Calu3 (cell line): ENCODE data around the gene TESK1. TPM values are rescaled to one million over a fixed set of nuclear protein-coding genes. Genes with fewer than 3 reads are reported as not detected.

Experiments used
- BruUV-seq: library from RNA; stranded (reverse); fragments of 400-500 nt; replicated peaks from 2 replicates; lab custom pipeline; 2021; lab: Mats Ljungman, UMichigan
- CTCF ChIA-PET: fragments of 300-600 bp; sonication (Branson Sonifier 250); formaldehyde crosslinking; loops from one replicate; lab custom pipeline; 2022; ENCODE audit warnings: antibody characterized with exemption; lab: Charles Lee
- DNase-seq: peaks from one replicate; pipeline ENCODE4 v3.0.0; 2022
- H3K27ac Mint-ChIP-seq: one replicate; pipeline ENCODE4 v1.8.0; 2022; ENCODE audit warnings: mixed read lengths; ENCODE audit not compliant: unreplicated experiment
- H3K27me3 Mint-ChIP-seq: one replicate; pipeline ENCODE4 v1.8.0; 2022; ENCODE audit warnings: mixed read lengths; ENCODE audit not compliant: unreplicated experiment
- H3K36me3 Mint-ChIP-seq: one replicate; pipeline ENCODE4 v1.8.0; 2022; ENCODE audit warnings: mild to moderate bottlenecking, moderate library complexity, mixed read lengths; ENCODE audit not compliant: insufficient read depth, unreplicated experiment
- H3K4me1 Mint-ChIP-seq: one replicate; pipeline ENCODE4 v1.8.0; 2022; ENCODE audit warnings: mild to moderate bottlenecking, low read depth, mixed read lengths; ENCODE audit not compliant: unreplicated experiment
- H3K4me3 Mint-ChIP-seq: one replicate; pipeline ENCODE4 v1.8.0; 2022; ENCODE audit warnings: mild to moderate bottlenecking, low read depth, moderate library complexity, mixed read lengths; ENCODE audit not compliant: unreplicated experiment
- H3K9me3 Mint-ChIP-seq: one replicate; pipeline ENCODE4 v1.8.0; 2022; ENCODE audit warnings: low read depth, mixed read lengths; ENCODE audit not compliant: unreplicated experiment
- CTCF ChIP-seq: fragments of 200-600 bp; IDR thresholded peaks from one replicate; pipeline ENCODE4 v1.8.0; 2022; ENCODE audit warnings: antibody characterized with exemption; ENCODE audit not compliant: unreplicated experiment
- intact Hi-C: fragments of 100-400 bp; cut with micrococcal nuclease; formaldehyde crosslinking; loops from one replicate; pipeline ENCODE4 v1.10.0; 2022; ENCODE audit not compliant: unreplicated experiment
- total RNA-seq: library from RNA; stranded (reverse); gene quantifications from 2 replicates; pipeline ENCODE4 v1.2.3, GENCODE V29; 2022

Gene TESK1
- total RNA-seq, 1 experiment from 2014 or later, result 24.6 TPM

GRCh38 chr9:35558185-35558584 is 46.9 kb upstream of the TESK1 start:
- no peak overlapping the region for H3K4me3 Mint-ChIP-seq
- no peaks in the 10 kb centered on the region for H3K9me3 Mint-ChIP-seq
- no TSS peak for BruUV-seq
- no peak for DNase-seq
- no peak overlapping the region for H3K27ac Mint-ChIP-seq
- H3K27me3 Mint-ChIP-seq, result no peaks in the 10 kb centered on the region
- CTCF ChIA-PET, result no interaction called here
- no peak for TF ChIP-seq CTCF
- H3K36me3 Mint-ChIP-seq, result peaks cover 12% of the 10 kb centered on the region
- intact Hi-C loops, result no loop called here
- no peaks in the 10 kb centered on the region for H3K4me1 Mint-ChIP-seq

GRCh38 chr9:35559792-35560530 is 45.1 kb upstream of the TESK1 start:
- Mint-ChIP-seq H3K4me1 (no peaks in the 10 kb centered on the region), H3K4me3 (no peak overlapping the region), H3K27ac (no peak overlapping the region), H3K36me3 (peaks cover 12% of the 10 kb centered on the region), H3K9me3 (no peaks in the 10 kb centered on the region), H3K27me3 (no peaks in the 10 kb centered on the region)
- intact Hi-C loops, result no loop called here
- DNase-seq, result no peak
- no TSS peak for BruUV-seq
- CTCF ChIA-PET, result no interaction called here
- no peak for TF ChIP-seq CTCF

- CTCF ChIA-PET, result no interaction called here
- Mint-ChIP-seq H3K36me3 (peaks cover 13% of the 10 kb centered on the region), H3K4me3 (no peak overlapping the region), H3K27me3 (no peaks in the 10 kb centered on the region), H3K27ac (no peak overlapping the region), H3K4me1 (no peaks in the 10 kb centered on the region), H3K9me3 (no peaks in the 10 kb centered on the region)
- no peak for TF ChIP-seq CTCF
- intact Hi-C loops, result no loop called here
- DNase-seq, result no peak
- BruUV-seq, result no TSS peak
Observed at GRCh38 chr9:35560625-35561337, 44.3 kb upstream of the TESK1 start.

GRCh38 chr9:35561468-35562261 is 43.4 kb upstream of the TESK1 start:
- CTCF ChIA-PET, result interaction anchor here (1.4 kb wide), 1 partner anchor 8 kb away, joined by 4 read pairs; no protein-coding TSS in a partner anchor
- intact Hi-C loops, result no loop called here
- H3K27ac Mint-ChIP-seq, result no peak overlapping the region
- H3K4me1 Mint-ChIP-seq, result no peaks in the 10 kb centered on the region
- H3K9me3 Mint-ChIP-seq, result no peaks in the 10 kb centered on the region
- DNase-seq, result no peak
- no TSS peak for BruUV-seq
- H3K36me3 Mint-ChIP-seq, result peaks cover 16% of the 10 kb centered on the region
- no peaks in the 10 kb centered on the region for H3K27me3 Mint-ChIP-seq
- TF ChIP-seq CTCF, result no peak
- no peak overlapping the region for H3K4me3 Mint-ChIP-seq
